H1 (cell line): ENCODE data around the gene LDB1. TPM values are rescaled to one million over a fixed set of nuclear protein-coding genes. Genes with fewer than 3 reads are reported as not detected.

ENCODE experiments used
- CTBP2 ChIP-seq: IDR thresholded peaks from 2 replicates; pipeline ENCODE4 v1.7.0; 2011; ENCODE audit warnings: borderline replicate concordance, mild to moderate bottlenecking, moderate library complexity, mixed read lengths, low read length; ENCODE audit not compliant: insufficient read depth, insufficient read length
- KDM5A ChIP-seq: fragments of 200-600 bp; IDR thresholded peaks from 2 replicates; pipeline ENCODE4 v1.7.1; 2012; ENCODE audit warnings: mild to moderate bottlenecking, low read length, inconsistent platforms, mixed read lengths
- SRF ChIP-seq: IDR thresholded peaks from 2 replicates; pipeline ENCODE4 v1.6.1; 2011; ENCODE audit warnings: mild to moderate bottlenecking, low read depth, low read length, moderate library complexity
- polyA plus RNA-seq, 7 experiments: library from polyadenylated mRNA; depleted of rRNA in 3 of 7; stranded (reverse) in 5 of 7; unstranded in 2 of 7; fragments of >200 nt in 5 of 7; fragments of 200-250 nt in 2 of 7; gene quantifications; 1 replicate in 5 of 7; 2 replicates in 1 of 7; 4 replicates in 1 of 7; pipeline versions ENCODE4 v1.2.1 to v1.2.3, GENCODE V29; 2011 to 2013; ENCODE audit warnings: missing spikeins in 2 of 7, mixed read lengths in 2 of 7
- total RNA-seq: library from RNA; stranded (reverse); fragmentation: NEBNext Ultra II Directional; extraction: Animal tissue kit (Norgen Biotek cat#: 25700); gene quantifications from 2 replicates; pipeline ENCODE4 v1.2.1, GENCODE V29; 2021

Gene LDB1
- total and polyA plus RNA-seq, 2 of the 8 experiments (the other 6 are each of a cell fraction or from before 2014, with no cell fraction given), result 88.4 to 138 TPM

DNA sequence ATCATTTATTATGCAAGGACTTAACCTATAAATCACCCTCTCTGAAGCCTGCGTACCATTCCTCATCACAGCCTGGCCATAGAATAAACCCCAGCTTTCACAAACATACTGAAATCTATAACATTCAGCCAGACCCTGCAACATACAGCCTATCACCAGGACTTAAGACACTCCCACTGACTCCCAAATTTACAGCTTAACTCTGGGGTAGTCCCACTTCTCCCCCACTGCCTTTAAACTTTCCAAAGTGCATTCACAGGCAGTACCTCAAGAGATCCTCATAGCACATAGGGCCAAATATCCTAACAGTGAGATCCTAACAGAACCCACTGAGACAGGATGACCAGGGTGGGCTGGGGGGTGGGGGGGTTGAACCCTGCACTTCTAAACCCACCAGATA lies 3.5 kb downstream of the LDB1 start (continued):
- TF ChIP-seq KDM5A (no peak), CTBP2 (no peak), SRF (no peak)
